AG09309 (cell line): ENCODE measurements around the gene ELL.

ENCODE experiments used
- DNase-seq: peaks from one replicate; pipeline ENCODE4 v3.0.0-alpha.2; 2010; ENCODE audit warnings: low read depth
- H3K4me3 ChIP-seq: 2 replicates; pipeline ENCODE4 v1.5.1; 2011; ENCODE audit warnings: mild to moderate bottlenecking, low read depth, low read length, moderate library complexity; ENCODE audit not compliant: control insufficient read depth
- CTCF ChIP-seq: IDR thresholded peaks from 2 replicates; pipeline ENCODE4 v1.5.1; 2011; ENCODE audit warnings: mild to moderate bottlenecking, low read depth, low read length, inconsistent platforms; ENCODE audit not compliant: insufficient read depth, control insufficient read depth; ENCODE audit errors: missing control alignments

ELL gene

GRCh38 chr19:18513868-18514267 is 8.0 kb downstream of the ELL start:
- no peak overlapping the region for H3K4me3 ChIP-seq
- no peak for DNase-seq
- no peak for TF ChIP-seq CTCF

GRCh38 chr19:18510216-18510615 is 11.7 kb downstream of the ELL start:
- H3K4me3 ChIP-seq, result no peak overlapping the region
- TF ChIP-seq CTCF, result no peak
- DNase-seq, result no peak

GRCh38 chr19:18508585-18508984 is 13.3 kb downstream of the ELL start:
- no peak overlapping the region for H3K4me3 ChIP-seq
- DNase-seq, result no peak
- no peak for TF ChIP-seq CTCF

- no peak overlapping the region for H3K4me3 ChIP-seq
- DNase-seq, result no peak
- no peak for TF ChIP-seq CTCF
Observed at GRCh38 chr19:18507727-18508440, 14.0 kb downstream of the ELL start.

- TF ChIP-seq CTCF, result no peak
- H3K4me3 ChIP-seq, result no peak overlapping the region
- DNase-seq, result no peak
Observed at GRCh38 chr19:18507021-18507726, 14.7 kb downstream of the ELL start.

GRCh38 chr19:18506101-18506930 is 15.6 kb downstream of the ELL start:
- no peak overlapping the region for H3K4me3 ChIP-seq
- no peak for DNase-seq
- TF ChIP-seq CTCF, result no peak
